Activated CD4-positive, alpha-beta T cell treated with anti-CD3 and anti-CD28 coated beads, Interleukin-2, amount 10 ng/mL, durations not matched to agents 7 days and 5 days (primary cell): Measurements from ENCODE around the gene LRRC2. TPM values are rescaled to one million over a fixed set of nuclear protein-coding genes. Genes with fewer than 3 reads are reported as not detected.
A peak's percentile ranks its signal among the peaks of the same experiment; 100 is the strongest.
"Not testable (repeated sequence)": the region's sequence is repeated elsewhere in the genome, so short reads cannot be mapped to it uniquely, and the experiment has no call there.

Experiments used
- CTCF ChIA-PET: fragments of 350-600 bp; sonication (Branson Sonifier 250); formaldehyde crosslinking; loops from one replicate; lab custom pipeline; 2021; ENCODE audit warnings: antibody characterized with exemption; lab: Charles Lee
- POLR2A ChIA-PET: fragments of 350-600 bp; sonication (Branson Sonifier 250); formaldehyde crosslinking; loops from one replicate; lab custom pipeline; 2021; ENCODE audit warnings: antibody characterized with exemption; lab: Charles Lee
- DNase-seq: peaks from one replicate; pipeline ENCODE4 v3.0.0-alpha.2; 2020
- H3K27ac Mint-ChIP-seq: one replicate; pipeline ENCODE4 v1.8.0; 2021; ENCODE audit warnings: mild to moderate bottlenecking, moderate library complexity, mixed read lengths
- H3K27me3 Mint-ChIP-seq: one replicate; pipeline ENCODE4 v1.8.0; 2021; ENCODE audit warnings: mixed read lengths
- H3K36me3 Mint-ChIP-seq: one replicate; pipeline ENCODE4 v1.8.0; 2021; ENCODE audit warnings: low read depth, mixed read lengths
- H3K4me1 Mint-ChIP-seq: one replicate; pipeline ENCODE4 v1.8.0; 2021; ENCODE audit warnings: mixed read lengths
- H3K4me3 Mint-ChIP-seq: one replicate; pipeline ENCODE4 v1.8.0; 2021; ENCODE audit warnings: mild to moderate bottlenecking, moderate library complexity, mixed read lengths
- H3K9me3 Mint-ChIP-seq: one replicate; pipeline ENCODE4 v1.8.0; 2021; ENCODE audit warnings: mixed read lengths
- total RNA-seq, 2 experiments: library from RNA; stranded (reverse); gene quantifications; one replicate each; pipeline ENCODE4 v1.2.3, GENCODE V29; 2021

LRRC2 gene
- total RNA-seq, 2 experiments from 2014 or later = 0.27 to 0.29 TPM

DNA sequence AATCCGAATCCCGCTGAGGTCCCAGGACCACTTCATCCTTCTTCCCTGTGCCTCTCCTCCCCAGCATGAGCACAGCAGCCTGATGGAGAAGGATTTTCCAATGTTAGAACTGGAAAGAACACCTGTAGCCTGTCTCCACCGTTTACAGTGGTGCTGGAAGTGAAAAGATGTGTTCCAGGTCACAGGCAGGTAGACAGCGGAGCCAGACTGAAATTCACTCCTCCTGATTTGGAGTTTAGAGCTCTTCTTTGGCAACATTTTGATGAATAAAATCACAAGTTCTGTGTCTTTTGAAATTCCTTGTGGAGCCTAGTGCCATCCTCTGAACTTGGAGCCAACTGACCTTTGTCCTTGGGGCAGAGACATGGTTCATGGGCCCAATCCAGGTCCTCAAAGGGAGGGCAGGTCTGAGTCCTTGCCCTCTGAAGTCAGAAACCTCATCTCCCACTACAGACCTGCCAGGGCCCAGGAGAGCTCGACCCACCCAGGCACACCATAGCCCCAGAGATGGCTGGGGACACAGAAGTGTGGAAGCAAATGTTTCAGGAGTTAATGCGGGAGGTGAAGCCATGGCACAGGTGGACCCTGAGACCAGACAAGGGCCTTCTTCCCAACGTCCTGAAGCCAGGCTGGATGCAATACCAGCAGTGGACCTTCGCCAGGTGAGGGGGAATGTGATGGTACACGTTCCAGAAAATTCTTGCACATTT lies 68.4 kb downstream of the LRRC2 start, which contains the start of gene RTP3:
TSS of gene RTP3 (plus strand) at position 421 of the 710 bp plus-strand sequence. CDS start at position 508, 87 bp downstream.
- POLR2A ChIA-PET = no interaction called here

DNA sequence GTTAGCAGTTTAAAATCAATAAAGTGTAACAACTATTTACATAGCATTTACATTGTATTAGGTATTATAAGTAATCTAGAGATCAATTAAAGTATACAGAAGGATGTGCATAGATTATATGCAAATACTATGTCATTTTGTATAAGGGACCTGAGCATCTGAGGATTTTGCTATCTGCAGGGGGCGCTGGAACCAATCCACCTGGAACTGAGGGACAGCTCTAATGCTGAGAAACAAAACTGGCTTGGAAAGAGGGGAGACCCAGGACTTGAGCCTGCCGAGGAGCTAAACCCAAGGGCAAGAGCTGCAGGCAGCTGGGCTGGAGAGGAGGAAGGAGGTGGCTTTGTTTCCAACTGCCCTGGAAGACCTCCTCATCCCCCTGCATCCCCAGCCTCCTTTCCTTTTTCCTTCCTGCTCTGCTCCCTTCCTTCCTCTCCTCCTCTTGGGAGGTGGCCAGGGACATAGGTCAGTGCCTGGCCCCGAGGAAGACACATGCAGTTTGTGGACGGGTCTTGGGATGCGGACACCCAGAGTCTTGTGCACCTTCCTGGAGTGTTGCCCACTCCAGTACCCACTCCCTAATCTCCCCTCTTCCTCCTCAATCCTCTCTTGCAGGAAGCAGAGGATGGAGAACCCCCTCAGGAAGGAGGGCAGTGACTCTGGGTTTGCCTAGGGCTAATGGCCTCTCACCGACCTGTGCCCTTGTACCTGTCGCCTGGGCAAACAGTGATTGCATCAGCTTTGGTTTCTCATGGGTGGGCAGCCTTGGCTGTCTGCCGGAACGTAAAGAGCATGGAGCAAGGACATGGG lies 69.2 kb downstream of the LRRC2 start:
- H3K9me3 Mint-ChIP-seq = no peaks in the 10 kb centered on the region
- POLR2A ChIA-PET = interaction anchor here (0.6 kb wide), 1 partner anchor 65 kb away, joined by 3 read pairs; no protein-coding TSS in a partner anchor

More for the DNA sequence above, 68.4 kb downstream of the LRRC2 start, which contains the start of gene RTP3:
- no peak for DNase-seq
- H3K36me3 Mint-ChIP-seq = no peaks in the 10 kb centered on the region
- no peaks in the 10 kb centered on the region for H3K27me3 Mint-ChIP-seq
- H3K27ac Mint-ChIP-seq = no peak within 1 kb of the TSS
- H3K9me3 Mint-ChIP-seq = no peaks in the 10 kb centered on the region
- CTCF ChIA-PET = interaction anchor here (1.3 to 6.6 kb wide), 4 partner anchors 9 to 34 kb away, joined by 3 to 52 read pairs (median 4); no protein-coding TSS in a partner anchor
- H3K4me1 Mint-ChIP-seq = peaks cover 16% of the 10 kb centered on the region
- H3K4me3 Mint-ChIP-seq = no peak within 1 kb of the TSS

DNA sequence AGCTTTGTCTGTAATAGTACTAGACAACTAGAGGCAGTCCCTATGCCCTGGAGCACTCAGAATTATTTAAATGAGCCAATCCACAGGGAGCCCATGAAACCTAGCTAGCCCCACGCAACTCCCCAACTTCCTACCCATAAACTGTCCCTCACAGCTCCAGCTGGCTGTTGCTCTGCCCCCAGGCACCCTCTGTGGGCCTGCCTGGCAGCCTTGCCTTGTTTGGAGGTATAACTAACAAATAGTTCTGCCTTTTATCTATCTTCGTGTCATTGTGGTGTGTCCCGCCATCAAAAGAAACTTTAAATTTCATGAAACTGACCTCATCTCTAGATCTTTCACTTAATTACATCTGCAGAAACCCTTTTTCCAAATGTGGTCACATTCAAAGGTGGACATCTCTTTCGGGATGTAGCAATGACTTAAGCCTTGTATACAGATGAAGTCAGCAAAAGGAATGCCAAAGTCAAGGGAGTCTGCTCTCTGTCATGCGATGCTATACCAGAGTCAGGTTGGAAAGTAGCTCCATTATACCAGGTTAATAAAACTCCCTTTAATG lies 70.1 kb downstream of the LRRC2 start:
- no peak overlapping the region for H3K4me3 Mint-ChIP-seq
- peaks cover 9% of the 10 kb centered on the region for H3K27me3 Mint-ChIP-seq
- peaks cover 22% of the 10 kb centered on the region for H3K4me1 Mint-ChIP-seq
- H3K36me3 Mint-ChIP-seq = no peaks in the 10 kb centered on the region
- POLR2A ChIA-PET = no interaction called here
- no peaks in the 10 kb centered on the region for H3K9me3 Mint-ChIP-seq
- DNase-seq = no peak
- CTCF ChIA-PET = interaction anchor here (0.9 to 1.5 kb wide), 2 partner anchors 13 to 43 kb away, joined by 3 read pairs; no protein-coding TSS in a partner anchor
- H3K27ac Mint-ChIP-seq = no peak overlapping the region

More for the DNA sequence above, 69.2 kb downstream of the LRRC2 start:
- H3K36me3 Mint-ChIP-seq = no peaks in the 10 kb centered on the region
- H3K27ac Mint-ChIP-seq = no peak overlapping the region
- H3K4me1 Mint-ChIP-seq = peaks cover 16% of the 10 kb centered on the region
- H3K27me3 Mint-ChIP-seq = peaks cover under 1% of the 10 kb centered on the region
- H3K4me3 Mint-ChIP-seq = no peak overlapping the region
- DNase-seq = peak; percentile 56
- CTCF ChIA-PET = interaction anchor here (0.7 to 6.6 kb wide), 9 partner anchors 8 to 132 kb away, joined by 3 to 52 read pairs (median 3); no protein-coding TSS in a partner anchor

DNA sequence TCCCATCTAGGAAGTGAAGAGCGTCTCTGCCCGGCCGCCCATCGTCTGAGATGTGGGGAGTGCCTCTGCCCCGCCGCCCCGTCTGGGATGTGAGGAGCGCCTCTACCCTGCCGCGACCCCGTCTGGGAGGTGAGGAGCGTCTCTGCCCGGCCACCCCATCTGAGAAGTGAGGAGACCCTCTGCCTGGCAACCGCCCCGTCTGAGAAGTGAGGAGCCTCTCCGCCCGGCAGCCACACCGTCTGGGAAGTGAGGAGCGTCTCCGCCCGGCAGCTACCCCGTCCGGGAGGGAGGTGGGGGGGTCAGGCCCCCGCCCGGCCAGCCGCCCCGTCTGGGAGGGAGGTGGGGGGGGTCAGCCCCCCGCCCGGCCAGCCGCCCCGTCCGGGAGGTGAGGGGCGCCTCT lies 71.6 kb downstream of the LRRC2 start:
- H3K27ac Mint-ChIP-seq, H3K9me3 Mint-ChIP-seq, H3K36me3 Mint-ChIP-seq, POLR2A ChIA-PET, H3K27me3 Mint-ChIP-seq, CTCF ChIA-PET, H3K4me3 Mint-ChIP-seq, DNase-seq: not testable (repeated sequence)
- H3K4me1 Mint-ChIP-seq = peaks cover 29% of the 10 kb centered on the region

DNA sequence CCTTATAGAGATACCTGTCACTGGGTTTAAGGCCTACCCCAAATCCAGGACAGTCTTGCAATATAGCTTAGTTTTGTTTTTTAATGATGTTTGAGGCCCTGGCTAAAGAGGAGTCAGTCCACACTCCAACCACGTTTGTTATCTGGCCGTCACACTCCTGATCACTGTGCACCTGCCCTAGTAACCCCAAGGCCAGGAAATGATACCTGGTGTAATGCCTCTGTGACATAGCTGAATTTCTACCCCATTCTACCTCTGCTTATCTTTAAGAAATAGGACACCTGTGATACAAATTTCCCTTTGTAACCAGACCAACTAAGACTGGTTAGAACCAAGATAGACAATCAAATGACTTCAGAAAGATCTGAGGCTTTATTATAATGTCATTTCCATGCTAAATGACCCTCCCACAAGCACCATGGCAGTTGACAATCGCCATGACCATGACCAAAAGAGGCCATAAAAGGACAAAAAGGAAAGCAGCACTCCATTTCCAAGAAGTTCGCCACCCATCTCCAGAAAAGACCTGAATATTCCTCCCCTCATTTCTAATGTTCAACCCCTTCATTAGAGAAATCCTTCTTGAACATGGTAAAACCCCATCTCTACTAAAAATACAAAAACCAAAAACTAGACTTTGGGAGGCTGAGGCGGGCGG lies 73.1 kb downstream of the LRRC2 start:
- DNase-seq = no peak
- CTCF ChIA-PET = interaction anchor here (0.6 to 1.2 kb wide), 3 partner anchors 56 to 632 kb away, joined by 3 to 6 read pairs (median 3); no protein-coding TSS in a partner anchor
- H3K27ac Mint-ChIP-seq = no peak overlapping the region
- H3K36me3 Mint-ChIP-seq = no peaks in the 10 kb centered on the region
- H3K27me3 Mint-ChIP-seq = peaks cover 9% of the 10 kb centered on the region
- no peaks in the 10 kb centered on the region for H3K9me3 Mint-ChIP-seq
- H3K4me1 Mint-ChIP-seq = peaks cover 40% of the 10 kb centered on the region
- no peak overlapping the region for H3K4me3 Mint-ChIP-seq
- POLR2A ChIA-PET = no interaction called here

DNA sequence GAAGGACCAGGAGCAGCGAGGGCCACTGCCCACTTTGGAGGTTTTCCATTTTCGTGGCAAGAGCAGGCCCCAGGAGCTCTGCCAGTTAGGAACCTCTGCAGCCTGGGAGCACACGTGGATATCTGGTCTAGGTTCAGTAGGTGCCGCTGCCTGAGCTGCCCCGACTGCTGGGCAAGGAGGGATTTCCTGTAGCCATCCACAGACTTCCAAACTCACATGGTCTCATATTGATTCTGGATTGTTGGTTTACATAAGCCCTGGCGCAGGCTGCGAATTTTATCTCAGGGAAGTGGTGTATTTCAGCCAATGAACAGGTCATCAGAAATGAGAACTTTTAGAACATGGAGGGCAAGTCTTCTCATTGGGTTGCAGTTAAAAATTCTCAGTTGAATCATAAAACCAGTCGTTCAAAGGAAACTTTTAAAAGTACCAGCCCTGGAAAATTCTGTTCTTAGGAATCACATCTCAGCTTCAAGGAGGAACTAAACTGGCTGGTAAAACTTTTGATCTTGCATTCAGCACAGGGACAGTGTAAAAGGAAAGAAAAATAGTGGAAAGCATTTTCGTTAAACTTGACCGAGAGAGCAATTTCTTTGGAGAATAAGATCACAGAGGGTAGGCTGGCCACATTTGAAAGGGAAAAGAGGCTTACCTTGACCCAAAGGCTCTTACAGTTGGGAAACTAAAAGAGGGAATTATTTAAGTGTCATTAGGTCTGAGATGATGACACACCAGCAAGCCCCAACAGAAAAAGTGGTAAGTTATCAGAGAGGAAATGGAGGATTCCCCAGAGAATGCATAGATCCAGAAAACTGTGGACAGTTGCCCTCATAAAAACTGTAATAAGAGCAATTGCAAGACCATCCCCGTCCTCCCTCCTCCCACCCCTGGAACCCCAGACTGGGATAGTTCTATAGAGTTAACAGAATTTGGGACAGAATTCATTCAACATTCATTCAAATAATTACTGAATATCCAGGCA lies 74.7 kb downstream of the LRRC2 start:
- no peak for DNase-seq
- Mint-ChIP-seq H3K9me3 (no peaks in the 10 kb centered on the region), H3K4me1 (peaks cover 33% of the 10 kb centered on the region), H3K4me3 (no peak overlapping the region), H3K36me3 (no peaks in the 10 kb centered on the region), H3K27ac (no peak overlapping the region), H3K27me3 (peaks cover 12% of the 10 kb centered on the region)
- CTCF ChIA-PET = interaction anchor here (0.7 to 1.0 kb wide), 3 partner anchors 10 to 206 kb away, joined by 3 to 7 read pairs (median 3); no protein-coding TSS in a partner anchor
- POLR2A ChIA-PET = no interaction called here

DNA sequence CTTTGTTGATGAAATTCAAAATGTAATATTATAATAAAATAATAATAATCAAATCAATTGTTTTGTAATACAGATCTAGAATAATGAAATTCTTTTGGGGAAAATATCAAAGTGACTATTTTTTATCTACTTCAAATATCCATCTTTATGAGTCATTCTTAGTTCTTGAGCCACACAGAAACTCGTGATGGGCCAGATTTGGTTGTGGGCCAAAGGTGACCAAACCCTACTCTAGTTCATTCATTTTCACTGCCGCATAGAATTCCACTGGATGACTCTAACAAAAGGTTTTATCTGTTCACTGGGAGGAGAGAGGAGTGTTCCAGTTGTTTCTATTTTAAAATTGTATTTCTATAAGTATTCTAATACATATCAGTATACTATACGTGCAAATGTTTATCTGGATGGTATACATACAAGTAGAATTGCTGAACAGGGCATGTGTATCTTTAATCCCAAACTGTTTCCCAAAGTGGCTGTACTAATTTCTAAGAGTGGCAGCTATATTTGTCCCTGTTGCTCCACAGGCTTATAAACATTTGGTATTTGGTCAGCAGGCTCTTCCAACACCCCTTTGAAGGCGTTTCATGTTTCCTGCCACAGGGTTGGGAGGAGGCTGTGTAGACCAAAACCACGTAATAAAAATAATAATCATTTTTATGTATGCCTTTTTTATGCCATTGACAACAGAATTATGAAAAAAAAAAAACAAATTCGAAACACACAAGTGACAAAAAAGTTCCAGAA lies 75.6 kb downstream of the LRRC2 start:
- Mint-ChIP-seq H3K27me3 (peaks cover 12% of the 10 kb centered on the region), H3K4me1 (peaks cover 27% of the 10 kb centered on the region), H3K27ac (no peak overlapping the region), H3K4me3 (no peak overlapping the region), H3K36me3 (no peaks in the 10 kb centered on the region), H3K9me3 (no peaks in the 10 kb centered on the region)
- ChIA-PET POLR2A (no interaction called here), CTCF (interaction anchor here (0.7 to 4.1 kb wide), 9 partner anchors 10 to 207 kb away, joined by 3 to 69 read pairs (median 15); partner anchors contain the start of gene RTP3)
- no peak for DNase-seq

DNA sequence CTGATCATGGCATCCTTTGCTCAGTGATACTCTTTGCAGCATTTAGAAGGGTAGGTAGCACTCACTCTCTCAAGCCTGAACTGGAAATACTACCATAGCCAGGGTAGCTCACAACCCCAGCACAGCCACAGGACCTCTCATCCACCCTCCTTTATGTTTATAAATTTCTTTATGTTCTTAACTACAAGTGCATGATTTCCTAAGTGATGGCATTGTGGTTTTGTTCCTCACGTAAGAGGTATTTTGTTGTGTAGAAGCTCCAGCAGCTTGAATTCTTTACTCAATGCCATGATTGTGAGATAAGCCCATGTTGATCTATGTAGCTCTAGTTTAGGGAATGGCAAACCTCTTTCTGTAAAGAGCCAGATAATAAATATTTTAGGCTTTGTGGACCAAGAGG lies 76.2 kb downstream of the LRRC2 start:
- no peak for DNase-seq
- no peak overlapping the region for H3K27ac Mint-ChIP-seq
- H3K4me1 Mint-ChIP-seq = peaks cover 27% of the 10 kb centered on the region
- ChIA-PET POLR2A (no interaction called here), CTCF (interaction anchor here (1.0 to 4.1 kb wide), 17 partner anchors 11 to 206 kb away, joined by 3 to 69 read pairs (median 7); partner anchors contain the start of genes CCR5, CCR5AS, CCRL2 and RTP3)
- no peaks in the 10 kb centered on the region for H3K9me3 Mint-ChIP-seq
- H3K27me3 Mint-ChIP-seq = peaks cover 12% of the 10 kb centered on the region
- no peaks in the 10 kb centered on the region for H3K36me3 Mint-ChIP-seq
- no peak overlapping the region for H3K4me3 Mint-ChIP-seq

DNA sequence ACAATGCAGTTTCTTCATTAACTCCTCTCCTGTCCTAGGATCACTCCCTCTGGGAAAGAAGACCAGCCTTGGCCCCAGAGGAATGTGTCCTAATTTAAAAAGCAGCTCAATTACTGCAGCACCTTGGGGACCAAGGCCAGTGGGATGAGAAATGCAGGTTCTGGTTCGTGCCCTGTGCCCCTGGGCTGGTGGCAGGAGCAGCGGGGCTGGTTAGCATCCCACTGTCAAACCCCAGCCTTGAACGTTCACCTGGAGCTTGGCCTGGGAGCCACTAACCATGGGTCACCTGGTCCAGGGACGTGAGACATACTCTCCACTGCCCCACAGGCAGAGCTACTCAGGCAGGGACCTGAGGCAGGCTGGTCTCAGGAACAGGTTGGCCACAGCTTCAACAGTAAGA lies 76.7 kb downstream of the LRRC2 start:
- no peaks in the 10 kb centered on the region for H3K36me3 Mint-ChIP-seq
- peaks cover 27% of the 10 kb centered on the region for H3K4me1 Mint-ChIP-seq
- peaks cover 12% of the 10 kb centered on the region for H3K27me3 Mint-ChIP-seq
- no peak overlapping the region for H3K4me3 Mint-ChIP-seq
- peak overlapping the region; percentile 60 for H3K27ac Mint-ChIP-seq
- no peak for DNase-seq
- POLR2A ChIA-PET = no interaction called here
- H3K9me3 Mint-ChIP-seq = no peaks in the 10 kb centered on the region
- CTCF ChIA-PET = interaction anchor here (0.6 to 4.1 kb wide), 42 partner anchors 9 to 640 kb away, joined by 3 to 69 read pairs (median 5); partner anchors contain the start of genes CCR5, CCR5AS, CCRL2 and LTF

DNA sequence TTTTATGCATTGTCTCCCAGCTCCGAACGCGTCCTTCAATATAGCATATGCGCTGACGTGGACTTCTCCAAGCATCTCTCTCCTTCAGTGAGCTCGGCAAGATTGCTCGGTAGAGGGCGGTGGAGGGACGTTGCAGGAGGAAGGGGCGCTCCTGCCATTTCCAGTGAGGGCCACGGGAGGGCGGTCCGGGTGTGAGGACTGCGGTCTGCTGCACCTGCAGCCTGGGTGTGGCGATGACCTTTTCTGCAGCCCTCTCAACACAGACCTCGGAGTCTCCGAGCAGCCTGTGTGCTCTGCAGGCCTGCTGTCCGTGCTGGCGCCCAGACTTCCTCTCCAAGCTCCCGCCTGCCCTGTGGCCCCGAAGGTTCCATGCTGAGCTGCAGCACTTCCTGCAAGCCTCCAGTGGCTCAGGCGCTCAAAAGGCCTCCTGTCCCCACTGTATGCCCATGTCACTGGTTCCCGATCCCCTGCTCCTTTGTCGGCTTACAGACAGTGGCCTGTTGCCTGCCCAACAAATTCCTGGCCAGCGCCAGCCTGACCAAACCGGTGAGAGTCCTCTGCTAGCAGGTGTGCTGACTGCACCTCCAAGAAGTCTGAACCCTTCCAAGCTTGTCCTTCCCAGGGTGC lies 77.3 kb downstream of the LRRC2 start:
- ChIA-PET POLR2A (interaction anchor here (0.5 to 1.0 kb wide), 3 partner anchors 37 to 141 kb away, joined by 3 to 11 read pairs (median 3); no protein-coding TSS in a partner anchor), CTCF (interaction anchor here (0.5 to 4.1 kb wide), 57 partner anchors 8 to 822 kb away, joined by 3 to 69 read pairs (median 4); partner anchors contain the start of genes CCR5, CCR5AS, CCRL2 and LTF)
- Mint-ChIP-seq H3K27ac (peak overlapping the region; percentile 60), H3K4me1 (peaks cover 27% of the 10 kb centered on the region), H3K27me3 (peaks cover 12% of the 10 kb centered on the region), H3K4me3 (peak overlapping the region; percentile 9), H3K9me3 (no peaks in the 10 kb centered on the region), H3K36me3 (no peaks in the 10 kb centered on the region)
- peak; percentile 95 for DNase-seq
